Measurements from ENCODE around the gene PIGK.
A peak's percentile ranks its signal among the peaks of the same experiment; 100 is the strongest.
"Not testable (repeated sequence)": the region's sequence is repeated elsewhere in the genome, so short reads cannot be mapped to it uniquely, and the experiment has no call there.

PIGK gene

DNA sequence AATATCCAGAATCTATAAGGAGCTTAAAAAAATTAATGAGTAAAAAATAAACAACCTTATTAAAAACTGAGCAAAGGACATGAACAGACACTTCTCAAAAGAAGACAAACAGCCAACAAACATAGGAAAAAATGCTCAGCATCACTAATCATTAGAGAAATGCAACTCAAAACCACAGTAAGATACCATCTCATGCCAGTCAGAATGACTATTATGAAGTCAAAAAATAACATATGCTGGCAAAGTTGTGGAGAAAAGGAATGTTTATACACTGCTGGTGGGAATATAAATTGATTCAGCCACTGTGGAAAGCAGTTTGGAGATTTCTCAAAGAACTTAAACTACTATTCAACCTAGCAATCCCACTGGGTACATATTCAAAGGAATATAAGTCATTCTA lies 25.3 kb downstream of the PIGK start:
- no peak for DNase-seq (ENCODE audit: low spot score)

GRCh38 chr1:77188770-77189169 lies 30.5 kb downstream of the PIGK start:
- no peak for DNase-seq (ENCODE audit: low spot score)

- DNase-seq (ENCODE audit: low spot score) = not testable (repeated sequence)
Measured at GRCh38 chr1:77186907-77187306, 32.3 kb downstream of the PIGK start.

DNA sequence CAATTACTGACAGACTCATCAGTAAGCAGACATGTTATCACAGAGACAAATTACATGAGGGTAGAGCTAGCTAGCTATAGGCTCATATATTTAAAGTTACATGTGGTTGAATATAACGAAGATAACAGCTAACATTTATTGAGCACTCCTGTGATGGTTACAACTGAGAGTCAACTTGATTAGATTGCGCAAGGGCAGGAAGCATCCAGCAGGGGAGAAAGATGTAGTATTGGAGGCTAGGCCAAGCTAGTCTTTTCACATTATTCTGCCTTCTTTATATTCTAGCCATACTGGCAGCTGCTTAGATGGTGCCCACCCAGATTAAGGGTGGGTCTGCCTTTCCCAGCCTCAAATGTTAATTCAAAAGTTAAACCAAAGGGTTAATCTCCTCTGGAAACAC lies 37.1 kb downstream of the PIGK start:
- no peak for DNase-seq (ENCODE audit: low spot score)

- no peak for DNase-seq (ENCODE audit: low spot score)
Measured at GRCh38 chr1:77179632-77180031, 39.6 kb downstream of the PIGK start.

DNA sequence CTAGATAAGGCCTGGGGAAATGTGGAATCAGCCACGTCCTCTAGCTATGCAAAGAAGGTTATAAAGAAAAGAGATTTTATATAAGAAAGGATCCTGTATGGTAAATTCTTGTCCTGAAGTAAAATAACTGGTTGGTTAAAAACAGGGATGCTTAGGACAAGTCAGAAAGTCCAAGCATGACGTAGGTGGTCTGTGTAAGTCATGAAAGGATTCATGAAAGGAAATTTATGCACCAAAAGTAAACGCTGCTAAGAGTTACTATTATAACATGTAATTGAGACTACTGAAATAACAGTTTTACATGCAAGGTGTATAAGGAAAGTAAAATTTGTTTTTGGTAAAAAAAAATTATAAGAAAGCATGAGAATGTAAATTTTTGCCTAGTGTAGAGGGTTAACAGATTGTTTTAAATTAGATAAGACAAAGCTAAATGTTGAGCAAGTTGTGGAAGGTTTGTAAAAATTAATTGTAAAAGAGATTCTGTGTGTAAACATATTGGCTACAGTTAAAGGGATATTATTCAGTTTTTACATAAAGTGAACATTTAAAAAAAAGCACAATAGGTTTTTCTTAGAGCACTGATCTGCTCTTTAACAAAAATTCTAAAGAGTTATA lies 43.9 kb downstream of the PIGK start:
- no peak for DNase-seq (ENCODE audit: low spot score)

GRCh38 chr1:77170687-77171086 lies 48.5 kb downstream of the PIGK start:
- DNase-seq (ENCODE audit: low spot score) = peak; percentile 33

GRCh38 chr1:77168358-77168757 lies 50.9 kb downstream of the PIGK start:
- DNase-seq (ENCODE audit: low spot score) = no peak

DNA sequence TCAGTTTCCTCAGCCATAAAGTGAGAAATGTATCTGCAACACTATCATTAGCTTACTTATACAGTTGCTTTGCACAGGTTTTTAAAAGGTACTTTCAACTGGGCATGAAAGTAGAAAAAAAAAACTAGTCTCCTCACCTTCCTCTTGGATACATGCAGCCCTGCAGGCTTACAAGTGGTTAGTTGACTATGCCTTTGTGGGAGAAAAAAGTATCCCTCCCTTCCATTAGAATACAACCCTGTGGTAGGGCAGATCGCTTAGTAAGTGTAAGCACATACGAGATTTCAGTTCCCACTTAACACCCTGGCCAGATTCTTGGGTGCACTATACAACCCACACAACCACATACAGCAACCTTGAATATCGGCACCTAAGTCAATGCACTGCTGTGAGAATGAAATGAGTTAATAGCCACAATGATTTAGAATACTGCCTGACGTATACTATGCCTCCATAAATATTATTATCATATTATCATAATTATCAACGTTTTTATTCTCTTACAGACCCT lies 54.7 kb downstream of the PIGK start:
- DNase-seq (ENCODE audit: low spot score) = no peak

- not testable (repeated sequence) for DNase-seq (ENCODE audit: low spot score)
Measured at GRCh38 chr1:77159706-77160105, 59.5 kb downstream of the PIGK start.

DNA sequence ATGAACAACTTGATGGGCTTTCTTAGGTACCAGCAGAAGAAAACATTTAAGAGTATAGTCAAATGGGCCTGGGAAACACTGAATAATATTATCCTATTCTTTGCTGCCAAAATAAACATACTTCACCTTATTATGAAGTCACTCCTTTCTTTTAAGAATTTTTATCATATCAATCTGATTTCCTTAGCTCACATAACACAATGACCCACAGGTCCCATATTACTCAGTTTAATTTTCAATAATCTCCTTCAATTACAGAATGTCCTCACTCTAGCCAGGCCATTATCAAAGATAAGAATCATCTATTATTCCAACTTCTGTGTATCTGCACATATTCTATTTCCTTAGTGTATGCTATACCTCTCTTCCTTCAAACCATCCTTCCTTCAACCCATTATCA lies 63.0 kb downstream of the PIGK start:
- no peak for DNase-seq (ENCODE audit: low spot score)

- no peak for DNase-seq (ENCODE audit: low spot score)
Measured at GRCh38 chr1:77146270-77146669, 73.0 kb downstream of the PIGK start.

DNA sequence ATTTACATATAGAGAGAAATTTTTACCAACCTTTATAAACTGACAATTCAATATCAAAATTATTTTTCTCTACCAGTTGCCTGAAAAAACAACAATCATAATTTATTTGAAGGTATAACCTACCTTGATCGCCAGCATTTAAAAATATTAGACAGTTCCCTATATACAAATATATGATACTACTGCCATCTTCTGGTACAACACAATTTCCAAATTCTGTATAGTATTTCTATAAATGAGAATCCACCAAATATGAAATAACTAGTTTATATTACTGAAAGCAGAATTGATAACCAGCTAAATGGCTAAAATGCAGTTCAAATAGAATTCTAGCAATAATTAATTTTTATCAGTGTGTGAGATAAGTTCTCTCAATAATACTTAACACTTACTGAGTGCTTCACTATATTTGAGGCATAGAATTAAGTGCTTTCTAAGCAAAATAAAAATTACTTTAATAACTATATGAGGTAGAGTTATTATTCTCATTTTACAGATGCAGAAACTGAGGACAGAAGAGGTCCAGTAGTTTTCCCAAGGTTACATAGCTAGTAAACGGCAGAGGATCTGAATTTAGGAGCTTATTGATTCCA lies 75.6 kb downstream of the PIGK start:
- peak; percentile 20 for DNase-seq (ENCODE audit: low spot score)

DNA sequence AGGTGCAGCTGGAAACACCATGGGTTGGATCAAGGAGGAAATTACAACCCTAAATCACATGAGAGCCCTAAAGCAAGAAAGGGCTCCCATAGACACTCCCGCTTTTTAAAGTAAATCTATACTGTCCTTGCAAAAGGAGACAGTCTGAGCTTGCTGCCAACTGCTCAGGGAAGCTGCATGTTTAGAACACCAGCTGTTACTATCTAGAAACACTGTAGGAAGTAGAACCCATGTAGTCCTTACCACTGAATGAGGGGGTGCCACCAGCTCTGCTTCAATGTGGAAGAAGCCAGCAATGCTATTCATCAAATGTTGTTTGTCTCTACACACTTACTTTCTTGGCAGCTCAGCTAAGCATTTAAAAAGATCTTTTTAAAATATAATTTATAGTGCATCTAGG lies 79.8 kb downstream of the PIGK start:
- DNase-seq (ENCODE audit: low spot score) = no peak

- peak; percentile 4 for DNase-seq (ENCODE audit: low spot score)
Measured at GRCh38 chr1:77134359-77134758, 84.9 kb downstream of the PIGK start.

DNA sequence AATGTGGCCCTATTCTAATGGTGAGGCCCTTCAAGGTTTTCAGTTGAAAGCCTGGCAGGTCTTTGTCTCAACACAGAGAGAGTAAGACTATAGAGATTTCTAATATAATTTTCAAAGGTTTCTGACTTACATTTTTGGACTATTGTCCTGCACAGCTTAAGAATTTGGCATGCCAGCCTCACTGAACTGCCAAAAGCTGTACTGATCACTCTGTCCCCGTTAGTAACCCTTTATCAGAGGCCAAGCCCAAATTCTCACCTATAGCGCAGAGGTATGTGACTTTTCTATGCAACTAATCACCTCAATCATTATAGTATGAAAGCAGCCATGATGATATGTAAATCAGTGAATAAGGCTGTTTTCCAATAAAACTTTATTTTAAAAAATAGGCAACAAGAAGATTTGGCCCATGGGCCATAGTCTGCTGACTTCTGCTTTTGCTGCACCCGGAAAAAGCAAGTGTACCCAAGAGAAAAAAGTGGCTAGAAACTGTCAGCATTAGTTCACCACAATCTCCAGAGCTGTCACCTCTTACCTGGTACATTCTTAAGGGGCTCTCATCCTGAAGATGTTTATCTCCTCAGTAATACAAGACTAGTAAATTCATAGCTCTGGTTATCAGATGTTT lies 85.4 kb downstream of the PIGK start:
- DNase-seq (ENCODE audit: low spot score) = no peak

DNA sequence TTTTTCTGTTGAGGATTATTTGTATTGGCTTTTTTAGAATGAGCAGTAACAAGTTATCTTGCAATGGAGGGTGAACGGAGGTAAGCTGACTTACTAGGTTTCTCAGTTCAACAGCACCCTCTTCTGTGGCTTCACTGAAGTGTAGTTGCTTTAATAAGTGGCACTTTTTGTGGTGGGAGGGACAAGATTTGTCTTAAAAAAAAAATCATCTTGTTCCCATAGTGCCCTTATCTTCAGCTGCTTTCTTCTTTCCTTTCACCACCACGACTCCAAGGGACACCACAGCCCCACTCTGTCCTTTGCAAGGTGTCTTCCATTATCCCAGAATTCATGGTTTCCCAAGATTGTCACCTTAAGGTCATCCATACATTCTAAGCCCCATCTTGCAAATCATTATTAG lies 92.9 kb downstream of the PIGK start:
- DNase-seq (ENCODE audit: low spot score) = peak; percentile 64

DNA sequence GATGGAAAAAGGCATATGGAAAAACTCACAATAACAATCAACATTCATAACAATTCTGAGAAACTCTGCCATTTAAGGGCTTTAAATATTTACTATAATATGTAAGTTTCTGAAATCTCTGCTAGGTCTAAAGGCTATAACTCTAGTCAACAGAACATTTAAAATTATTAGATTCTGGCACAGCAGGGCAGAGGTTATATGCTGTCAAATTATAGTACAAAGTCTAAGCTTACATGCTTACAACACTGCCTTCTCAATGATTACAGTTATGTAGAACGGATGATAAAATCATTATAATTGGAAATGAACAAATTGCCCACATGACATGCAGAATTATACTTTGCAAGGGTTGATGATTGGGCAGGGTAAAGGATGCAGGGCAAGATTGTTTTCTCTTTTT lies 97.7 kb downstream of the PIGK start:
- DNase-seq (ENCODE audit: low spot score) = no peak

- no peak for DNase-seq (ENCODE audit: low spot score)
Measured at GRCh38 chr1:77120950-77121349, 98.3 kb downstream of the PIGK start.

GRCh38 chr1:77118712-77119111 lies 100.5 kb downstream of the PIGK start:
- no peak for DNase-seq (ENCODE audit: low spot score)

DNA sequence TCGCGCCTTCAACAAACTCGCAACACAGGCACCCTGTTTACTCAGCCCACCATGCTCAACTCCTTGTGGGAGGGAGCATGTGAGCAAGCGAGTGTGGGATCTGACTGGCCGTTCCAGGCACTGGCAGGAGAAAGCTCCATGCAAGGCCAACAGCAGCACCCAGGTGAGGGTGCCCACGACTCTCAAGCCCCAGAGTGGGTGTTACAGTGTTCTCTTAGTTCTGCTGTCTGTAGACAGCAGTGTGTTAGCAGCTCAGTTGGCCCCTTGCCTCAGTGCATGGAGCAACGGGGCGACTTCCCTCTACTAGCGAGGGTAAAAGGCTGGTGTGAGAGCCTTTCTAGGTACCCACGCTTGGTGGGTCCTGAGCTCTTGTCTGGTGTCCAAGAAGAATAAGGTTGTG lies 114.6 kb downstream of the PIGK start:
- no peak for DNase-seq (ENCODE audit: low spot score)

- DNase-seq (ENCODE audit: low spot score) = no peak
Measured at GRCh38 chr1:77103486-77103885, 115.7 kb downstream of the PIGK start.

DNA sequence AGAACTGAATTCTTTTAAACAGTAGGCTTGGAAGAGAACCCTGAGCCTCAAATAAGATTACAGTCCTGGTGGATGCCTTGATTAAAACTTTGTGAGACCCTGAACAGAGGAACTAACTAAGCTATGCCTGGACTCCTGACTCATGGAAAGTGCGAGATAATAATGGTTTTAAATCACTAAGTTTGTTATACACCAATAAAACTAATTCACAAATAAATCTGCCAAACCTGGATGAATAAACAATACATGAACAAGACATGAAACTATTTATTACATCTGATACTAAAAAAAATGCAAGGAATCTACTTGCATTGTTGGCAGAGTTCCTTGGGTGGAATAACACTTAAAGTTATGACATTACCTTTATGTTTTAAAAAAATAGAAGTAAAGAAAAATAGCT lies 118.4 kb downstream of the PIGK start:
- DNase-seq (ENCODE audit: low spot score) = peak; percentile 21
